Natural killer cell (primary cell): ENCODE data around the gene NR2F1-AS1. TPM values are rescaled to one million over a fixed set of nuclear protein-coding genes. Genes with fewer than 3 reads are reported as not detected.

Source experiments
- ATAC-seq, 3 donors: fragments of 150-1000 bp in 2 of 3; fragments of 200-7000 bp in 1 of 3; cut with Tn5 transposase; 1 replicate in 1 of 3; 2 replicates in 2 of 3; pipeline ENCODE4 v1.10.0; 2021; ENCODE audit warnings: mild to moderate bottlenecking in 2 of 3, moderate library complexity in 2 of 3
- DNase-seq, 2 donors: peaks; one replicate each; pipeline versions ENCODE4 v3.0.0 to v3.0.0-alpha.2; 2013 to 2021; ENCODE audit warnings: mixed read lengths in 1 of 2
- H3K27ac ChIP-seq: one replicate; pipeline ENCODE4 v1.5.1; 2013; ENCODE audit warnings: mild to moderate bottlenecking, low read length
- H3K27me3 ChIP-seq: one replicate; pipeline ENCODE4 v1.6.1; 2013; ENCODE audit warnings: low read length; ENCODE audit not compliant: control insufficient read depth, insufficient read depth
- H3K36me3 ChIP-seq: one replicate; pipeline ENCODE4 v1.6.1; 2013; ENCODE audit warnings: low read length; ENCODE audit not compliant: control insufficient read depth, insufficient read depth
- H3K4me1 ChIP-seq: one replicate; pipeline ENCODE4 v1.6.1; 2013; ENCODE audit warnings: low read length; ENCODE audit not compliant: control insufficient read depth, insufficient read depth
- H3K4me3 ChIP-seq: one replicate; pipeline ENCODE4 v1.5.1; 2013; ENCODE audit warnings: low read length
- H3K9me3 ChIP-seq: one replicate; pipeline ENCODE4 v1.6.1; 2013; ENCODE audit warnings: low read length; ENCODE audit not compliant: control insufficient read depth, insufficient read depth
- H3K27ac Mint-ChIP-seq, 2 donors: one replicate each; pipeline ENCODE4 v1.8.0; 2022; ENCODE audit warnings: mild to moderate bottlenecking in 2 of 2, mixed read lengths in 2 of 2, moderate library complexity in 1 of 2
- H3K27me3 Mint-ChIP-seq, 2 donors: one replicate each; pipeline ENCODE4 v1.8.0; 2022; ENCODE audit warnings: low read depth in 2 of 2, mixed read lengths in 2 of 2
- H3K36me3 Mint-ChIP-seq: one replicate; pipeline ENCODE4 v1.8.0; 2022; ENCODE audit warnings: mixed read lengths
- H3K4me1 Mint-ChIP-seq, 2 donors: one replicate each; pipeline ENCODE4 v1.8.0; 2022; ENCODE audit warnings: mixed read lengths in 2 of 2
- H3K4me3 Mint-ChIP-seq: one replicate; pipeline ENCODE4 v1.8.0; 2022; ENCODE audit warnings: mild to moderate bottlenecking, moderate library complexity, mixed read lengths
- H3K9me3 Mint-ChIP-seq, 2 donors: one replicate each; pipeline ENCODE4 v1.8.0; 2022; ENCODE audit warnings: mixed read lengths in 2 of 2
- WGBS: methylation state at CpG from one replicate; pipeline ENCODE4 v1.1.7; 2013; ENCODE audit warnings: missing lambda C conversion rate; ENCODE audit not compliant: insufficient coverage; 5-methylcytosine and 5-hydroxymethylcytosine counted together
- intact Hi-C: fragments of 100-400 bp; cut with micrococcal nuclease; formaldehyde crosslinking; loops from one replicate; pipeline ENCODE4 v1.14.2; 2022
- total RNA-seq, 4 donors: library from RNA; stranded (reverse); fragments of 120-200 nt in 1 of 4; gene quantifications; one replicate each; pipeline versions ENCODE4 v1.2.3 to v1.2.4, GENCODE V29; 2013 to 2022
- TF ChIP-seq, protein P1 (sequence below): fragments of 200-600 bp; IDR thresholded peaks from one replicate; pipeline ENCODE4 v1.8.0; 2022; ENCODE audit warnings: antibody characterized with exemption

Gene NR2F1-AS1
- total RNA-seq, 3 donors from 2014 or later (not counting 1 experiment from before 2014, with no cell fraction given), result not detected

GRCh38 chr5:93401634-93402213, 179.3 kb downstream of the NR2F1-AS1 start:
- Histone ChIP-seq H3K4me1 (no peaks in the 10 kb centered on the region), H3K27me3 (no peaks in the 10 kb centered on the region), H3K4me3 (no peak overlapping the region), H3K27ac (no peak overlapping the region), H3K36me3 (no peaks in the 10 kb centered on the region), H3K9me3 (no peaks in the 10 kb centered on the region)
- no peak overlapping the region for H3K27ac Mint-ChIP-seq
- DNase-seq, result no peak
- intact Hi-C loops, result no loop called here
- no peaks in the 10 kb centered on the region for H3K4me1 Mint-ChIP-seq
- TF ChIP-seq, protein P1, sequence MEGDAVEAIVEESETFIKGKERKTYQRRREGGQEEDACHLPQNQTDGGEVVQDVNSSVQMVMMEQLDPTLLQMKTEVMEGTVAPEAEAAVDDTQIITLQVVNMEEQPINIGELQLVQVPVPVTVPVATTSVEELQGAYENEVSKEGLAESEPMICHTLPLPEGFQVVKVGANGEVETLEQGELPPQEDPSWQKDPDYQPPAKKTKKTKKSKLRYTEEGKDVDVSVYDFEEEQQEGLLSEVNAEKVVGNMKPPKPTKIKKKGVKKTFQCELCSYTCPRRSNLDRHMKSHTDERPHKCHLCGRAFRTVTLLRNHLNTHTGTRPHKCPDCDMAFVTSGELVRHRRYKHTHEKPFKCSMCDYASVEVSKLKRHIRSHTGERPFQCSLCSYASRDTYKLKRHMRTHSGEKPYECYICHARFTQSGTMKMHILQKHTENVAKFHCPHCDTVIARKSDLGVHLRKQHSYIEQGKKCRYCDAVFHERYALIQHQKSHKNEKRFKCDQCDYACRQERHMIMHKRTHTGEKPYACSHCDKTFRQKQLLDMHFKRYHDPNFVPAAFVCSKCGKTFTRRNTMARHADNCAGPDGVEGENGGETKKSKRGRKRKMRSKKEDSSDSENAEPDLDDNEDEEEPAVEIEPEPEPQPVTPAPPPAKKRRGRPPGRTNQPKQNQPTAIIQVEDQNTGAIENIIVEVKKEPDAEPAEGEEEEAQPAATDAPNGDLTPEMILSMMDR, result no peak
- WGBS, result 86% methylated on average over 1 of the region's 3 CpGs
- H3K36me3 Mint-ChIP-seq, result no peaks in the 10 kb centered on the region
- peaks cover 6 to 9% of the 10 kb centered on the region in 2 donors for H3K9me3 Mint-ChIP-seq
- ATAC-seq, result no peak
- no peak overlapping the region for H3K4me3 Mint-ChIP-seq
- H3K27me3 Mint-ChIP-seq, result no peaks in the 10 kb centered on the region

GRCh38 chr5:93399675-93400074, 181.3 kb downstream of the NR2F1-AS1 start:
- Histone ChIP-seq H3K9me3 (no peaks in the 10 kb centered on the region), H3K27me3 (no peaks in the 10 kb centered on the region), H3K4me3 (no peak overlapping the region), H3K4me1 (no peaks in the 10 kb centered on the region), H3K27ac (no peak overlapping the region), H3K36me3 (no peaks in the 10 kb centered on the region)
- intact Hi-C loops, result no loop called here
- 63% methylated on average over 3 of the region's 3 CpGs for WGBS
- no peaks in the 10 kb centered on the region for H3K27me3 Mint-ChIP-seq
- no peak overlapping the region for H3K27ac Mint-ChIP-seq
- no peaks in the 10 kb centered on the region for H3K36me3 Mint-ChIP-seq
- peaks cover 8 to 9% of the 10 kb centered on the region in 2 donors for H3K9me3 Mint-ChIP-seq
- DNase-seq (no peak), ATAC-seq (no peak)
- TF ChIP-seq, protein P1, result no peak
- no peak overlapping the region for H3K4me3 Mint-ChIP-seq
- no peaks in the 10 kb centered on the region for H3K4me1 Mint-ChIP-seq

- Histone ChIP-seq H3K4me3 (no peak overlapping the region), H3K4me1 (no peaks in the 10 kb centered on the region), H3K27me3 (no peaks in the 10 kb centered on the region), H3K9me3 (no peaks in the 10 kb centered on the region), H3K36me3 (no peaks in the 10 kb centered on the region), H3K27ac (no peak overlapping the region)
- WGBS, result no CpG with 5 or more reads among the region's 1 CpG
- peaks cover 9 to 11% of the 10 kb centered on the region in 2 donors for H3K9me3 Mint-ChIP-seq
- TF ChIP-seq, protein P1, result no peak
- no peak overlapping the region for H3K4me3 Mint-ChIP-seq
- H3K36me3 Mint-ChIP-seq, result no peaks in the 10 kb centered on the region
- no peak overlapping the region for H3K27ac Mint-ChIP-seq
- H3K27me3 Mint-ChIP-seq, result no peaks in the 10 kb centered on the region
- no peak for ATAC-seq
- H3K4me1 Mint-ChIP-seq, result no peaks in the 10 kb centered on the region
- intact Hi-C loops, result no loop called here
- DNase-seq, result no peak
Measured at GRCh38 chr5:93395971-93396379, 185.0 kb downstream of the NR2F1-AS1 start.

GRCh38 chr5:93395010-93395409, 186.0 kb downstream of the NR2F1-AS1 start:
- H3K4me1 Mint-ChIP-seq, result no peaks in the 10 kb centered on the region
- TF ChIP-seq, protein P1, result no peak
- no peak overlapping the region for H3K4me3 Mint-ChIP-seq
- ATAC-seq, result no peak
- H3K36me3 Mint-ChIP-seq, result no peaks in the 10 kb centered on the region
- intact Hi-C loops, result no loop called here
- peaks cover 7 to 9% of the 10 kb centered on the region in 2 donors for H3K9me3 Mint-ChIP-seq
- DNase-seq, result no peak
- 91% methylated on average over 1 of the region's 1 CpG for WGBS
- Histone ChIP-seq H3K4me3 (no peak overlapping the region), H3K27ac (no peak overlapping the region), H3K9me3 (no peaks in the 10 kb centered on the region), H3K27me3 (no peaks in the 10 kb centered on the region), H3K36me3 (no peaks in the 10 kb centered on the region), H3K4me1 (no peaks in the 10 kb centered on the region)
- H3K27me3 Mint-ChIP-seq, result no peaks in the 10 kb centered on the region
- H3K27ac Mint-ChIP-seq, result no peak overlapping the region
